CD4-positive, alpha-beta T cell (primary cell): ENCODE results near the gene RRP12. TPM values are rescaled to one million over a fixed set of nuclear protein-coding genes. Genes with fewer than 3 reads are reported as not detected.

ENCODE experiments used
- ATAC-seq: fragments of 200-7000 bp; cut with Tn5 transposase; one replicate; pipeline ENCODE4 v1.10.0; 2022; ENCODE audit warnings: mild to moderate bottlenecking; ENCODE audit not compliant: poor library complexity
- CTCF ChIA-PET: fragments of 350-600 bp; sonication (Branson Sonifier 250); formaldehyde crosslinking; loops from one replicate; lab custom pipeline; 2021; ENCODE audit warnings: antibody characterized with exemption, inconsistent platforms; lab: Charles Lee
- POLR2A ChIA-PET: fragments of 350-600 bp; sonication (Branson Sonifier 250); formaldehyde crosslinking; loops from one replicate; lab custom pipeline; 2021; ENCODE audit warnings: antibody characterized with exemption, inconsistent platforms; lab: Charles Lee
- DNase-seq, 14 experiments: peaks; one replicate each; pipeline ENCODE4 v3.0.0-alpha.2; 2013 to 2020; ENCODE audit warnings: mixed read lengths in 2 of 14
- H3K27ac ChIP-seq, 2 donors: one replicate each; pipeline versions ENCODE4 v1.5.1 to v1.7.0; 2013; ENCODE audit warnings: low read length in 2 of 2, low read depth in 1 of 2, mild to moderate bottlenecking in 1 of 2
- H3K27me3 ChIP-seq, 2 experiments: 1 replicate in 1 of 2; 2 replicates in 1 of 2; pipeline versions ENCODE4 v1.6.1 to v1.7.0; 2013; ENCODE audit warnings: low read length in 2 of 2, control low read depth in 1 of 2, mild to moderate bottlenecking in 1 of 2, moderate library complexity in 1 of 2; ENCODE audit not compliant: insufficient read depth in 2 of 2, control insufficient read depth in 1 of 2
- H3K36me3 ChIP-seq: one replicate; pipeline ENCODE4 v1.6.1; 2013; ENCODE audit warnings: low read length, control low read depth; ENCODE audit not compliant: insufficient read depth
- H3K4me1 ChIP-seq: one replicate; pipeline ENCODE4 v1.6.1; 2013; ENCODE audit warnings: low read length, control low read depth; ENCODE audit not compliant: insufficient read depth
- H3K4me3 ChIP-seq: one replicate; pipeline ENCODE4 v1.5.1; 2013; ENCODE audit warnings: mild to moderate bottlenecking, low read length, moderate library complexity
- H3K9me3 ChIP-seq, 2 experiments: 1 replicate in 1 of 2; 2 replicates in 1 of 2; pipeline versions ENCODE4 v1.6.1 to v1.7.0; 2013; ENCODE audit warnings: low read length in 2 of 2, mild to moderate bottlenecking in 2 of 2, control low read depth in 1 of 2, moderate library complexity in 1 of 2; ENCODE audit not compliant: control insufficient read depth in 1 of 2, insufficient read depth in 1 of 2
- H3K27ac Mint-ChIP-seq: one replicate; pipeline ENCODE4 v1.8.0; 2020; ENCODE audit warnings: mixed read lengths
- H3K27me3 Mint-ChIP-seq: one replicate; pipeline ENCODE4 v1.8.0; 2021; ENCODE audit warnings: mixed read lengths
- H3K36me3 Mint-ChIP-seq: one replicate; pipeline ENCODE4 v1.8.0; 2021; ENCODE audit warnings: low read depth, mixed read lengths
- H3K4me1 Mint-ChIP-seq: one replicate; pipeline ENCODE4 v1.8.0; 2021; ENCODE audit warnings: low read depth, mixed read lengths
- H3K4me3 Mint-ChIP-seq: one replicate; pipeline ENCODE4 v1.8.0; 2020; ENCODE audit warnings: mild to moderate bottlenecking, mixed read lengths
- H3K9me3 Mint-ChIP-seq: one replicate; pipeline ENCODE4 v1.8.0; 2020; ENCODE audit warnings: mixed read lengths
- intact Hi-C, 2 experiments: fragments of 100-400 bp; cut with DNase I in 1 of 2; cut with micrococcal nuclease in 1 of 2; formaldehyde crosslinking; loops; one replicate each; pipeline versions ENCODE4 v1.15.1 to v1.9.0; 2023 to 2025; cut with DNase I, micrococcal nuclease
- total RNA-seq, 174 experiments: library from RNA in 2 of 174; stranded (reverse) in 2 of 174; gene quantifications; one replicate each; pipeline ENCODE4 v1.2.3 and lab custom pipeline; 2021 to 2026
- TF ChIP-seq, protein P1 (sequence below): fragments of 200-600 bp; IDR thresholded peaks from one replicate; pipeline ENCODE4 v1.8.0; 2022; ENCODE audit warnings: antibody characterized with exemption, mild to moderate bottlenecking

The RRP12 gene
- total RNA-seq, 2 experiments from 2014 or later, result 84.2 to 87.6 TPM

- intact Hi-C loops, result no loop called here
- H3K27ac ChIP-seq, result no peak overlapping the region
- ChIA-PET CTCF (no interaction called here), POLR2A (no interaction called here)
- H3K36me3 Mint-ChIP-seq, result peaks cover 50% of the 10 kb centered on the region
- H3K9me3 ChIP-seq, result no peaks in the 10 kb centered on the region
- H3K4me1 Mint-ChIP-seq, result no peaks in the 10 kb centered on the region
- no peak for ATAC-seq
- peaks cover 61% of the 10 kb centered on the region for H3K36me3 ChIP-seq
- TF ChIP-seq, protein P1, sequence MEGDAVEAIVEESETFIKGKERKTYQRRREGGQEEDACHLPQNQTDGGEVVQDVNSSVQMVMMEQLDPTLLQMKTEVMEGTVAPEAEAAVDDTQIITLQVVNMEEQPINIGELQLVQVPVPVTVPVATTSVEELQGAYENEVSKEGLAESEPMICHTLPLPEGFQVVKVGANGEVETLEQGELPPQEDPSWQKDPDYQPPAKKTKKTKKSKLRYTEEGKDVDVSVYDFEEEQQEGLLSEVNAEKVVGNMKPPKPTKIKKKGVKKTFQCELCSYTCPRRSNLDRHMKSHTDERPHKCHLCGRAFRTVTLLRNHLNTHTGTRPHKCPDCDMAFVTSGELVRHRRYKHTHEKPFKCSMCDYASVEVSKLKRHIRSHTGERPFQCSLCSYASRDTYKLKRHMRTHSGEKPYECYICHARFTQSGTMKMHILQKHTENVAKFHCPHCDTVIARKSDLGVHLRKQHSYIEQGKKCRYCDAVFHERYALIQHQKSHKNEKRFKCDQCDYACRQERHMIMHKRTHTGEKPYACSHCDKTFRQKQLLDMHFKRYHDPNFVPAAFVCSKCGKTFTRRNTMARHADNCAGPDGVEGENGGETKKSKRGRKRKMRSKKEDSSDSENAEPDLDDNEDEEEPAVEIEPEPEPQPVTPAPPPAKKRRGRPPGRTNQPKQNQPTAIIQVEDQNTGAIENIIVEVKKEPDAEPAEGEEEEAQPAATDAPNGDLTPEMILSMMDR, result no peak
- no peak overlapping the region for H3K27ac Mint-ChIP-seq
- no peaks in the 10 kb centered on the region for H3K9me3 Mint-ChIP-seq
- H3K4me3 Mint-ChIP-seq, result no peak overlapping the region
- no peaks in the 10 kb centered on the region for H3K27me3 ChIP-seq
- no peaks in the 10 kb centered on the region for H3K4me1 ChIP-seq
- no peak for DNase-seq
- no peaks in the 10 kb centered on the region for H3K27me3 Mint-ChIP-seq
- H3K4me3 ChIP-seq, result no peak overlapping the region
These were observed 19.5 kb downstream of the RRP12 start for GRCh38 chr10:97381626-97382025.

- Mint-ChIP-seq H3K36me3 (peaks cover 45% of the 10 kb centered on the region), H3K4me3 (no peak overlapping the region), H3K9me3 (no peaks in the 10 kb centered on the region), H3K4me1 (no peaks in the 10 kb centered on the region), H3K27me3 (no peaks in the 10 kb centered on the region), H3K27ac (no peak overlapping the region)
- TF ChIP-seq, protein P1, result no peak
- peaks cover 56% of the 10 kb centered on the region for H3K36me3 ChIP-seq
- H3K4me3 ChIP-seq, result no peak overlapping the region
- CTCF ChIA-PET, result no interaction called here
- H3K4me1 ChIP-seq, result no peaks in the 10 kb centered on the region
- ATAC-seq, result no peak
- DNase-seq, result no peak
- no peaks in the 10 kb centered on the region for H3K27me3 ChIP-seq
- H3K27ac ChIP-seq, result no peak overlapping the region
- no peaks in the 10 kb centered on the region for H3K9me3 ChIP-seq
- POLR2A ChIA-PET, result no interaction called here
- intact Hi-C loops, result no loop called here
These were observed 20.6 kb downstream of the RRP12 start for GRCh38 chr10:97380516-97380915.

DNA sequence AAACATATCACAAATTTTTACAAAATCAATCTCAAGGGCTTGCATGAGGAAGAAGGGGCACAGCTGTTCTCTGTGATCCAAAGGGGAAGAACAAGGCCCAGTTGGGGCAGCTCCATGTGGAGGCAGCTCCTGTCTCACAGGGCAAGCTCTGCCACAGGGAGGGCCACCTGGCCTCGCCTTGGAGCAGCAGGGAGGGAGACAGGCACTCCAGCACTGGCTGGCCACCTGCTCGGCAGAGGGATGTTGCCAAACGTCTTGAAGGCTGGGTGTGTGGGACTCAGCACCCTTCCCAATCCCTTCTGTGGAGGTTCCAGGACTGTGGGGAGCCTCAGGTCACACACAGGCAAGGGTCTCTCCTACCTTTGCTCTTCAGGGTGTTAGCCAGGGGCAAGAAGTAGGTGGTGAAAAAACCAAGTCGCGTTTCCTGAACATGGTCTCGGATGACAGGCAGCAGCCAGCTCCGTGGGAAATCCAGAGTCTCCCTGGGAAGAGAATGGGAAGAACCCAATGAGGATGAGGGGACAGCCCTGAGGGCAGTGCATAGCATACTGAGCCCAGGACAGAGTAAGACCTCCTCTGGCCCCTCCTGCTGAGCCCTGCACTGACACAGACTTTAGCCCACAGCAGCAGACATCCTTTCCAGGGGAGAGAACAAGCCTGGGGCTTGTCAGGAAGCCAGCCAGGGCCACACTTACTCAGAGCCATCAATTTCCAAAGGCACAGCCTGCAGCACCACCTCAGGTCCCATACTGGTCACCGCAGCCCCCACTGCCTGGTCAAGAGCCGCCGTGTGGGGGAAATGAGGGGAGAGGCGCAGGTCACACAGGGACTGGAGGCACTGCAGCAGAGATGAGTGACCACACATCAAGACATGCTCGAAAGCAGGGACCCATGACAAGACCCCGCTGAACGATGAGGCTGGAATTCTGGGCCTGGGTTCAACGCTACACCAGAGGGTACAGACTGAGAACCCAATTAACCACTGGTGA is 21.9 kb downstream of the RRP12 start:
- ChIA-PET CTCF (no interaction called here), POLR2A (no interaction called here)
- intact Hi-C loops, result no loop called here
- ATAC-seq, result no peak
- no peak for DNase-seq
- peaks cover 51% of the 10 kb centered on the region for H3K36me3 ChIP-seq
- H3K27me3 Mint-ChIP-seq, result no peaks in the 10 kb centered on the region
- no peaks in the 10 kb centered on the region for H3K9me3 Mint-ChIP-seq
- H3K27me3 ChIP-seq, result no peaks in the 10 kb centered on the region
- H3K27ac ChIP-seq, result no peak overlapping the region
- no peak overlapping the region for H3K27ac Mint-ChIP-seq
- H3K4me3 ChIP-seq, result no peak overlapping the region
- TF ChIP-seq, protein P1, result no peak
- H3K4me3 Mint-ChIP-seq, result no peak overlapping the region
- no peaks in the 10 kb centered on the region for H3K4me1 Mint-ChIP-seq
- no peaks in the 10 kb centered on the region for H3K9me3 ChIP-seq
- no peaks in the 10 kb centered on the region for H3K4me1 ChIP-seq
- H3K36me3 Mint-ChIP-seq, result peaks cover 44% of the 10 kb centered on the region
